Limb (tissue), 2 donors: ENCODE data around the gene FGD4.
A peak's percentile ranks its signal among the peaks of the same experiment; 100 is the strongest.

Experiments used
- DNase-seq, 2 donors: peaks; one replicate each; pipeline ENCODE4 v3.0.0-alpha.2; 2016; ENCODE audit errors: extremely low spot score in 2 of 2

The FGD4 gene

DNA sequence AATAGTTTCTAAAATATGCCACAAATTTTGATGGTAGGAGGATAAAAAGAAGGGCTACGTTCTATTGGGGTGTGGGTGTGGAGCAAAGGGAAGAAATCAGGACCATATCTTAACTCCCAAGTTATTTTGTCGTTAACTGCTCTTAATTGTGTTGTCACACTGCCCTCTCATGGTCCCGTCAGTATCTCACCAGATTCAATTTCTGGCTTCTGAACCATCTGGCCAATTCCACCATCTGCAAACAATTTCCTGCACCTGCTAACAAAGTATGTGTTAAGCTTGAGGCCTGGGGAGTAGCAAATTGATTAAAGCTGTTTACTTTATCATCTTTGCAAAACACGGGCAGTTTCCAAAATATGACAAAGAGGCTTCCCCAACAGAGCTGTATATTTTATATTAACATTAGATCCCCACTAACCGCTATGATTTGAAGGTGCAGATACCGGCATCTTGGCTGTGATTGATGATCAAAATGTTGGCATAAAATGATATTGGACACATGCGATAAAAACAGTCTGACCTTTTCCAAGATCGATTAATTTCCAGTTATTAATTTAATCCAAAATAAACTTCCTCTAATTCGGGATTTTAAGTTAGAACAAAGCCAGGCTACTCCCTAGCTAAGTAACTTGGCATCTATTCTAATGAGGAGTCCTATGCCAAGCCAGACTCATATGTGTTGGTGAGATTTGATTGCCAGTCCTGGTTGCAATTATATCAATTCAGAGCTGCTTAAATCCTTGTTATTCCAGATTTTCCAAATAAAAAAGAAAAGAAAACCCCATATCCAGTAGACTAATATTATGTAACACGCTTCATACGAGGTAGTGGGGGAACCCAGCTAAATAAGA, 272.8 kb downstream of the FGD4 start:
- DNase-seq, result peak; percentile 71 to 83

DNA sequence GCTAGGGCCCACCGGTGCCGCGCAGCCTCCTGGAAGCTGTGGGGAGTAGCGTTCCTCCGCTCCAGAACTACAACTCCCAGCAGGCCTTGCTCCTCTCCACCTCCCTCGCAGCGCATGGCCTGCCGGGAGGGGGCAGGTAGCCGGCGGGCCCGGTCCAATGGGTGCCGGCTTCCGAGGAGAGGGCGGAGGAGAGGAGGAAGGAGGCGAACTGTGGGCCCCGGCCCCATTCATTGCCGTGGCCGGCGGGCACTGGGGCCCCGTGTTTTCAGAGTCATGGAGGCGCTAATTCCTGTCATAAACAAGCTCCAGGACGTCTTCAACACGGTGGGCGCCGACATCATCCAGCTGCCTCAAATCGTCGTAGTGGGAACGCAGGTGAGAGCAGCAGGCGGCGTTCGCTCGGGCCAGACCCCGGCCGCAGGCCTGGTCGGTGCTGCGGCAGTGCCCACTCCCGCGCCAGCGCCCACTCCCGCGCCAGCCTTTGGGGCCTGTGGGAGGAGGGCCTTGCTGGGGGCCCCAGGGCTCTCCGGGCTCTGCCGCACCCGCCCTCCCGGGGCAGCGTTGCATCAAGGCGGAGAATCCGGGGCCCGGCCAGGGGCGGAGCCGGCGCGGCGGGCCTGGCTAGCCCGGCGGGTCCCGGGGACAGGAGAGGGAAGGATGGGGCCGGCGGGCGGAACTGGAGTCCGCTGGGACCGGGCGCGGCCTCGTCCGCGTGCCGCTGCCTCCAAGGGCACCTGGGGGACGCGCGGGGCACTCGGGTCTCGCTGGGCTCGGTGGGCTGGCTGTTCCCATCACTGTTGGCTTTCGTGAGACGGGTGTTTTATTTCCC, 279.9 kb downstream of the FGD4 start, which contains the start of gene DNM1L:
TSS of gene DNM1L (plus strand) at position 211 of the 829 bp plus-strand sequence. CDS start at position 274, 63 bp downstream.
- peak; percentile 96 to 97 for DNase-seq

DNA sequence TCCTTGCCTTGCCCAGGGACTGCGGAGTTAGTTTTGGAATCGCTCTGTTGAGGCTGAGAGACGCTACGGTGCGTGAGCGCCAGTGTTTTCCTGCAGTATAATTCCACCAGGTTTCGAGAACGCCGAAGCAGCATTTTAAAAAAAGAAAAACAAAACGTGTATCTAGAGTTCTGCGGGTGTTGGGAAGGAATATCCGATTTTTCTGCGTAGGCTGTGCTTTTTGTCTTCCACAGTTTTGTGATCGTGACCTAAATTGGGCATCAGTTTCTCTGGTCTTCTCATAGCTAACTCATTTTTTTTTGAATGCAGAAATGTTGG, 280.5 kb downstream of the FGD4 start:
- no peak for DNase-seq

DNA sequence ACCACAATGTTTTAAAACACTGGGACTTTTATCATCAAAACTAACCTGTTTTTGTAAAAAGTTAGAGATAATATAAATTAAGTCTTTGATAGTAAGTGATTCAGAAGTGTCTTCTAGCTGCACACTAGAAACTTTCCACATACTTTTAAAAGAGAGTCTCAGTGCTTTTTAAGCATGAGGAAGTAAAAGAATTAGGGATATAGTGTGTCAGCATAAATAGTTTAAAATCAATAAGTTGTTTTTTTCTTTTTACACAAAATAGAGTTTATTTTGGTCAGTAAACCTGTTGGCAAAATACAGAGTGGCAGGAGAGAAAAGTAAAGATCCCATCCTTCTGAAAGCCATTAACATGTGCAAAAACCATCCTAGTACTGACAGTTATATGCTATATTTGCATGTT, 281.4 kb downstream of the FGD4 start:
- no peak for DNase-seq

DNA sequence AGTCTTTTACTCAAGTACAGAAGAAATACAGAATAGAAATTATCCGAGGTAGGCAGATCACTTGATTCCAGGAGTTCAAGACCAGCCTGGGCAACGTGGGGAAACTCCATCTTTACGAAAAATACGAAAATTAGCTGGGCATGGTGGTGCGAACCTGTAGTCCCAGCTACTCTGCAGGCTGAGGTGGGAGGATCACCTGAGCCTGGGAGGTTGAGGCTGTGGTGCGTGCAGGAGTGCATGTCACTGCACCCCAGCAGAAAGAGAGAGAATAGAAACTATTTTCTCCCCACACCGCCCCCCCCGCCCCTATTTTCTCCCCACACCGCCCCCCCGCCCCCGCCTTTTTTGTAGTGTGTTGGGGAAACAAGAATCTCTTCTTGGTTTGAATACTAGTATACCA, 281.9 kb downstream of the FGD4 start:
- DNase-seq, result no peak

DNA sequence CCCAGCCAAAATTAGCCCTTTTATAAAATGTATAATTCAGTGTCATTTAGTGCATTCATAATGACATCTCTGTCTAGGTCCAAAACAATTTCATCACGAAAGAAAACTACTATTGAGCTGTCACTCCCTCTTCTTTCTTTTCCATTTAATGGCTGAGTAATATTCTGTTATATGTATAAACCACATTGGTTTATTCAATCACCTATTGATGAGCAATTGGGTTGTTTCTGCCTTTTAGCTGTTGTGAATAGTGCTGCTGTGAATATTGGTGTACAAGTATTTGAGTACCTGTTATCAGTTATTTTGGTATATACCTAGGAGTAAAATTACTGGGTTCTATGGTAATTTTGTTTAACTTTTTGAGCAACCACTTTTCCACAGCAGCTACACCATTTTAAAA, 287.0 kb downstream of the FGD4 start:
- DNase-seq, result no peak

DNA sequence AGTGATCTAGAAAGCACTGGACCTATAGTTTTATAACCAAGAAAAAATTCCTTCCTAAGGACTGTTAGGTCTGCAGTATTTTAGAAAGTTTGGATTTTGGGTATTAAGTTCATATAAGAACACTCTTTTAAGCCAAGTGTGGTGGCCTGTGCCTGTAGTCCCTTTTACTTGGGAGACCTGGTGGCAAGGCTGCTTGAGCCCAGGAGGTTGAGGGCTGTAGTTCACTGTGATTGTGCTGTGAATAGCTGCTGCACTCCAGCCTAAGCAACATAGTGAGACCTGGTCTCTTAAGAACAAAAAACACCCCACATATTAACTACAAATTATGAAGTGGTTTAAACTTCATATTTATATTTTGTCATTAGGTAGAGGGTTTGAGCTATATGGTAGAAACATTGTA, 289.4 kb downstream of the FGD4 start:
- DNase-seq, result no peak

DNA sequence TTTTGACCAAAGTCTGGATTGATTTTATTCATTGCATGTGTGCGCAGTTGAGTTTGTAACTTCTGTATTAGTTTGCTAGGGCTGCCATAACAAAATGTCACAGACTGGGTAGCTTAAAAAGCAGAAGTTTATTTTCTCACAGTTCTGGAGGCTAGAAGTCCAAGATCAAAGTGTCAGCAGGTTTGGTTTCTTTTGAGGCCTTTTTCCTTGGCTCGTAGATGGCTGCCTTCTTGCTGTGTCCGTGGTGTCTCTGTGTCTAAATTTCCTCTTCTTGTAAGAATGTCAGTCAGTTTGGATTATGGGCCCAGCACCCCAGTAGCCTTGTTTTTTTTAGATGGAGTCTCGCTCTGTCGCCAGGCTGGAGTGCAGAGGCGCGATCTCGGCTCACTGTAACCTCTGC, 291.6 kb downstream of the FGD4 start:
- no peak for DNase-seq

DNA sequence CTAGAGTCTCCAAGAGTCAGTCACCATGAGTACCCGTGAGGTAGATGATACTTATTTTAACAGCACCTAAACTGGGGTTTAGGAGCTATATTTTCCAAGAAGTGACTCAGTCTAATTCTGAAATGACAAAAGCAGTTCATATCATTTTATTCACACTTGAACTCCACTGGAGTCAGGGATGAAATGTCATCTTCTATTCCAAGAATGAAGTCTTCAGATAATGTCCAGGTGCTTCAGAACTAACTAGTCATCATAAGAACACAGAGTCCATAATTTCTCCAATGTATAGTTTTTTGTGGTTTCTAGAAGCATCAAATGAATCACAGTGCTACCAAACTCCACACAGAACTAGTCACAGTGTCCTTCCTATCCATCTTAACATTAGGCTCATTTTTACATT, 293.0 kb downstream of the FGD4 start:
- no peak for DNase-seq

DNA sequence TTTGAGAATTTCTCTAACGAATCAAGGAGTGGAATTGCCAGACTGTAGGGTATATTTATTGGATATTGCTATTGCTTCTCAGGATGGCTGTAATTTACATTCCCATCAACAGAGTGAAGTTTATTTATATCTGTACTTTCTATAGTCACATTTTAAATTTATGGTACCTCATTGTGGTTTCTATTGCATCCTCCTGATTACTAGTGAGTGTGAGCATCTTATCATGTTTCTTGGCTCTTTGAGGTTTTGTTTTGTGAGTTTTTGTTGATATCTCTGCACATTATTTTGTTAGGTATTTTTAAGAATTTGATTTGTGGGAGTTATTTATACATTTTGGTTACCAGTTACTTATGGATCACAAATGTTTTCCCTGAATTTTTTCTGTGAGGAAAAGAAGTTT, 293.7 kb downstream of the FGD4 start:
- DNase-seq, result no peak
